NCI-H2171 treated with DMSO at 0.1 percent for 48 hours (cell line): ENCODE data around the gene PRCP.
"Not testable (repeated sequence)": the region's sequence is repeated elsewhere in the genome, so short reads cannot be mapped to it uniquely, and the experiment has no call there.

ENCODE experiments used
- DNase-seq: peaks from one replicate; lab custom pipeline; 2025; lab: John Stamatoyannopoulos, UW

Gene PRCP

DNA sequence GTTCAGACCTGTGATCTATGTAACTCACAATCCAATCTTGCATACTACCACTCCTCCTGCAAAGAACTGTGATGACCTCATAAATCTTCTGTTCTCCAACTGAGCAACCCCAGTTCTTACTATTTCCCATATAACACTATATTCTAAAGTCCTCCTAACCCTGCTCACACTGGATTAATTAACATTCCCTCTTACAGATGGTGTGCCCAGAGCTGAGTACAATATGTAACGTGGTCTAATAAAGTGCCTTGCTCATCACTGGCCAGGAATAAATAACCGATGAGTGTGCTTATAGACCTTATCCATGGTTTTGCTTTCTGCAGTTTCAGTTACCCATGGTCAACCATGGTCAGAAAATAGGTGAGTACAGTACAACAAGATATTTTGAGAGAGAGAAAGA lies 28.6 kb downstream of the PRCP start:
- DNase-seq, result no peak

GRCh38 chr11:82869657-82870056 lies 30.6 kb downstream of the PRCP start:
- no peak for DNase-seq

GRCh38 chr11:82867495-82868082 lies 32.6 kb downstream of the PRCP start:
- peak; percentile 70 for DNase-seq

GRCh38 chr11:82865841-82866240 lies 34.4 kb downstream of the PRCP start:
- DNase-seq, result no peak

GRCh38 chr11:82864268-82864667 lies 36.0 kb downstream of the PRCP start:
- no peak for DNase-seq

GRCh38 chr11:82863209-82863608 lies 37.0 kb downstream of the PRCP start:
- no peak for DNase-seq

DNA sequence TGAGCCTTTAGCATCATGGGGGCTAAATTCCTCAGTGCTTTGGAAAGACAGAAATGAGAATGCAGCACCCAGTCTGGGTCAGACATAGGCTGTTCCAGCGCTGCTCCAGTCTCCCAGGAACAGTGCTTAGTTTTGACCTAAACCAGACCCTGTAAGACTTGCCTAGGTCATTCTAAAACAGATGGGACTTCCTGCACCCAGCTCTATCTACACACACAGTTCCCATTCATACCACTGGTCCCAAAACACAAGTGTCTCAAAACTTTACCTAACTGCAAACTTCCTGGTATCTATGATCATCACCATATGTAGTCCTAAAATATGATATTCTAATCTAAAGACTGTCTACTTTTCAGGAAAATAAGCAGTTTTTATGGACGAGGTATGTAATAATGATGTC lies 37.9 kb downstream of the PRCP start:
- no peak for DNase-seq

DNA sequence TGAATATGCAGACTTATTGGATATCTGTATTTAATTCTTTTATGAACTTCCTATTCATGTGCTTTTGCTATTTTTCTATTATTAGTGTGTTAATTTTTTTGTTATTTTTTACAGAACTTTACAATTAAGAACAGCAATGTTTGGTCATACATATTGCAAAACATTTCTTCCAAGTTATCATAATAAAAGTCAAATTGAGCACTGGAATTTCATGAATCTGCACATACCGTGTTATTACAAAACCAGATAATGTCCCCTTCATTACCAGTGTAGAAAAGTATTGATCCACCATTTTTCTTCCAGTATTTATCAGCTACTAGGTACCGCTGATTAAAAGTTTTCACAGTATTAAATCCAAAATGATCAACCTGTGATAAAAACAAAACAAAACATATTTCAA lies 40.5 kb downstream of the PRCP start:
- no peak for DNase-seq

GRCh38 chr11:82858556-82859091 lies 41.6 kb downstream of the PRCP start:
- DNase-seq, result no peak

- no peak for DNase-seq
Measured at GRCh38 chr11:82858133-82858532, 42.1 kb downstream of the PRCP start.

GRCh38 chr11:82857145-82857544 lies 43.1 kb downstream of the PRCP start:
- DNase-seq, result no peak

DNA sequence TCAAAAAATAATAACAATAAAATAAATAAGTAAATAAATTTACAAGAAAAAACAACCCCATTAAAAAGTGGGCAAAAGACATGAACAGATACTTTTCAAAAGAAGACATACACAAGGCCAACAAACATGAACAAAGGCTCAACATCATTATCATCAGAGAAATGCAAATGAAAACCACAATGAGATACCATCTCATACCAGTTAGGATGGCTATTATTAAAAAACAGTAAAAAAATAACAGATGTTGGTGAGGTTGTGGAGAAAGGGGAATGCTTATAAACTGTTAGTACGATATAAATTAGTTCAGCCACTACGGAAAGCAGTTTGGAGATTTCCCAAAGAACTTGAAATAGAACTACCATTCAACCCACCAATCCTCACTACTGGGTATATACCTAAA lies 44.6 kb downstream of the PRCP start:
- DNase-seq, result no peak

GRCh38 chr11:82854916-82855315 lies 45.3 kb downstream of the PRCP start:
- not testable (repeated sequence) for DNase-seq

DNA sequence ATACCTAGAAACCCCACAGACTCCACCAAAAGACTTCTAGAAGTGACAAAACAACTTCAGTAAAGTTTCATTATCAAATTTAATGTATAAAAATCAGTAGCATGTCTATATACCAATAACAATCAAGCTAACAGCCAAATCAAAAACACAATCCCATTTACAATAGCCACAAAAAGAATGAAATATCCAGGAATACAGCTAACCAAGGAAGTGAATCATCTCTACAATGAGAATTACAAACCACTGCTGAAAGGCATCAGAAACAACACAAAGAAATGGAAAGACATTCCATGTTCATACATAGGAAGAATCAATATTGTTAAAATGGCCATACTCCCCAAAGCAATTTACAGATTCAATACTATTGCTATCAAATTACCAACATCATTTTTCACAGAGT lies 46.0 kb downstream of the PRCP start:
- no peak for DNase-seq

GRCh38 chr11:82848829-82849228 lies 51.4 kb downstream of the PRCP start:
- no peak for DNase-seq

DNA sequence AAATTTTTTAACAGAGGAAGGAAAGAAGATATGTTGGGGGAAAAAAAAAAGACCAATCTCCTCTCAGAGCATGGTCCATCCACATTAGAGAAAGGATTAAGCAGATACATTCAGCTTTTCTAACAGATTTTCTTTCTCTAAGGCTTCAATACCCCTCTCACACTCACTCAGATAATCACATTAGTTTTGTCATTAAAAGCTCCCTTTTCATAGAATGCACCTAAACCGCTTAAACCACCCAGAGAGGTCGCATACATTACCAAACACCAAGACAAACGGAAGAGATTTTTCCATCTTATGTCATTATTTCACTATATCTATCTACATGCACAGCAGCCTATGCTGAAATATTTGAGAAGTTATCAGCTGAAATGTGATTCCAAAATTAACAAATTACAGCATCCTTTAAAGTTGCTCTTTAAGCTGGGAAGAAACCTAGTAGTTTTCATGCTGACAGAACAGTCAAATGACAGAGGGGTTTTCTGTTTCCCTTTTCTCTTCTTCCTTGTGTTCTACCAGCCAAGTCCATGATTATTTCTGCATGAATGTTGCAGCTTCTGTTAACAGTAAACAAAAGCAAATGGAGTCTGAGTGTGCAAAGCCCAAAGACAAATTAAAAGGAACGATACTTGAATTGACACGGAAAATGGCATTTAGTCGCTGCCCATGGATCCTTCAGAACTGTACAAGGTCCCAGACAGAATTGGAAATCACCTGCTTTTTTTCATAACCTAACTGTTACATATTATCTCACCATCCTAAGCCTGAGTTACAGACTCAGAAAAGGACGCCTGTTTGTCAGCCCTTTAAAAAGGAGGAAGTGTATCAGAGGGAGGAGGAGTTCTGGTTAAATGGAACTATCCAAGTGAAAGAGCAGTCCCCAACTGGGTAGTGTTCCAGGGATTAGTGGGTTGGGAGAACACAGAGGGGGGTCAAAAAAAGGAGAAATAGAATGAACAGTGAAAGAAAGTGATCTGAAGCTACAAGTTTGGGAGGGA lies 54.6 kb downstream of the PRCP start:
- no peak for DNase-seq

DNA sequence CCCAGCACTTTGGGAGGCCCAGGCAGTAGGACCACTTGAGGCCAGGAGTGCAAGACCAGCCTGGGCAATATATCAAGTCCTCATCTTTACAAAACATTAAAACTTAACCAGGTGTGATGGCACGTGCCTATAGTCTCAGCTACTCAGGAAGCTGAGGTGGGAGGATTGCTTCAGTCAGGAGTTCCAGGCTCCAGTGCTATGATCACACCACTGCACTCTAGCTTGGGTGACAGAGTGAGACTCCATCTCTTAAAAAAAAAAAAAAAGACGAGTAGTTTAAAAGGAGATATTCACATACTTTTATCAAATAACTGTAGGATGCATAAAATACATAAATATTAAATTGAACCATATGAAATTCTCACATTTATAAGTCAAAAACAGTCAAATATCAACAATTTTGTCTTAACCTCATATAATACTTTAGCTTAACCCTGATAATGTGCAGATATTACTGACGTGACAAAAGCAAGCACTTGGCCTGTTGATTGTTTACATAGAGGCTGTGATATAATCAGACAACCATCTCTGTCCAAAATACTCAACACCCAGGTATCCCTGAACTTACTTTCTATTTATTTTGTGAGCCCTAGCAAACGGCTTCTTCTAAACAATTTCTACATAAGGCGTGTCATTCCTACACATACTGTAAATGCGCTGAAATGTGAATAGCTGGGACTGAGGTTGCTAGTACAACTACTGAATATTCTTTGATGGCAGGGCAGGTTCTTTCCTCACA lies 57.0 kb downstream of the PRCP start:
- no peak for DNase-seq

GRCh38 chr11:82842019-82842418 lies 58.2 kb downstream of the PRCP start:
- no peak for DNase-seq

DNA sequence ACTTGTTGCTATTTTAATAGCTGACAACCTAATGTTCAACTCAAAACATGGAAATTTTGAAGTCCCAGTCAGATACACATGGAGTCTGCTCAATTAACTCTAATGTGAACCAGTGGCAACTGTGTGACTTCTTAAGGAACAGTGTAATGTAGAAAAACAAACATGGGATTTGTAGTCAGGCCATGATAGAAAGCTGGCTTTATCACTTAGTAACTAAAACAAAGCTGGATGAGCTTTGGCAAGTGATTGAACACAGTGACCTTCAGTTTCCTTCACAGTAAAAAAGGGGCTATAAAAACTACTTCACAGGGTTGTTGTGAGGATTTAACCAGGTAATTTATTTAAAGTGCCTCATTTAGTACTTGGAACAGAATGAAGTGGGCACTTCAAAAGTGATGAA lies 62.6 kb downstream of the PRCP start:
- no peak for DNase-seq

GRCh38 chr11:82832983-82833382 lies 67.2 kb downstream of the PRCP start:
- no peak for DNase-seq

- no peak for DNase-seq
Measured at GRCh38 chr11:82831364-82831763, 68.9 kb downstream of the PRCP start.

DNA sequence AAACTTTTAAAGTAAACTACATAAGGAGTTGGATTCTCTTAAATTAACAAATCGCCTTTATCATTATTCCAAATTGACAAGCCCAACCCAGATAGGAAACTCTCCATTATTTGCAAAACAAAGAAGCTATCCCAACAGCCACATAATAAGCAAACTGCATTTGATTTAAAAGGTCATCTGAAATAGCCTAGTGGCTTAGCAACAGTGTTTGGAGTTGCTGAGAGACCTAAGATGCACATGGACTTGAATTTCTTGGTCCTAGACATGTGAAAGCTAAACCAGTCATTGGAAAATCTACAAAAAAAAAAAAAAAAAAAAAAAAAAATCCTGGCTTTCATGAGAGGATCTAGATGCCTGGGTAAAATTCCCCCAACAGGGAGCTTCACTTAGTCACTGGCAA lies 69.5 kb downstream of the PRCP start:
- DNase-seq, result no peak

DNA sequence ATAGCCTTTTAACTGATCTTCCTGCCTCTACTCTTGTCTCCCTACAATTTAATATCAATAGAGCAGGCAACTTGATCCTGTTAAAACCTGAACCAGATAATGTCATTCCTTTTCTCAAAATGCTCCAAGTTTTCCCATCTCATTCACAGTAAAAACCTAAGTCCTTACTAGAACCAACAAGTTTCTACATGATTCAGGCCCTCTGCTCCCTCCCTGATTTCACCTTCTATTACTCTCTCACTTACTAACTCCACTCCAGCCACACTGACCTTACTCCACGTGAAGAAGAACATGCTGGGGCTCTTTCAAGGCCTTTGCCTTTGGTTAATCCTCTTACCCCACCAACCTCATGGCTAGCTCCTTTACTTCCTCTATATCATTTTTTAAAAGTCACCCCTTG lies 71.1 kb downstream of the PRCP start:
- no peak for DNase-seq
